WI38 (cell line): ENCODE measurements around the gene COL20A1.

ENCODE experiments used
- H3K4me3 ChIP-seq: 2 replicates; pipeline ENCODE4 v1.5.1; 2011; ENCODE audit warnings: low read depth, mild to moderate bottlenecking, control low read depth, low read length
- TF ChIP-seq, protein P1 (sequence below): IDR thresholded peaks from 2 replicates; pipeline ENCODE4 v1.5.1; 2012; ENCODE audit warnings: low read depth, mild to moderate bottlenecking, control low read depth, low read length

The COL20A1 gene

DNA sequence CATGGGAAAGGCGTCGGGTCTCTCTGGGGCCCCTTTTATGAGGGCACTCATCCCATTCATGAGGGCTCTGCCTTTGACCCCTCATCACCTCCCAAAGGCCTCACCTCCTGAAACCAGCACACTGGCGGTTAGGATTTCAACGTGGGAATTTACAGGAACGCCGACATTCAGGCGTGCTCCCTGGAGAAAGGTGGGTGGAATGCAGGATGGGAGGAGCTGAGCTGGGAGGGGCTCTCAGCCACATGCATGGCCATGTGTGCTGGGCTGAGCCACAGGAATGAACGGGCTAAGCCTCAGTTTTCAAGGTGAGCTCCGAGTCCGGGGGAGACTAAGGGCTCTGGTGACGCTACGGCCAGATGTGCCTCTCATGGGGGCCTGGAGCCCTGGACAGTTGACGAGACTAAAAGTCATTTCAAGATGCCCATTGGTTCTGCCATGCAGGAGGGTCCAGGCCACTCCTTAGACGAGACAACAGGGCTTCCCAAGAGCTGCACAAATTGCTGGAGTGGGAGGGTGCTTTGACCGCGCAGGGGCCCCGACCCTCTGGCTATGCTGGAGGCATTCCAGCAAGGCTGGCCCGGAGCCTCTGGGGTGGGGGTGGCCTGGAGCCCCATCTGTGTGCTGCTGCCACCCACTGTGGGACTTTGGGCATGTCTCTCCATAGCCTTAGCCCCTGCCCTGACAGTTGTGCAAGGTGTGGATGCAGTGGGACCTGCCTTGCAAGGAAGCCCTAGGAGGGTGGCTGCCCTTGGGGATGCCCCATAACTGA, 24.1 kb upstream of the COL20A1 start:
- H3K4me3 ChIP-seq: no peak overlapping the region
- TF ChIP-seq, protein P1, sequence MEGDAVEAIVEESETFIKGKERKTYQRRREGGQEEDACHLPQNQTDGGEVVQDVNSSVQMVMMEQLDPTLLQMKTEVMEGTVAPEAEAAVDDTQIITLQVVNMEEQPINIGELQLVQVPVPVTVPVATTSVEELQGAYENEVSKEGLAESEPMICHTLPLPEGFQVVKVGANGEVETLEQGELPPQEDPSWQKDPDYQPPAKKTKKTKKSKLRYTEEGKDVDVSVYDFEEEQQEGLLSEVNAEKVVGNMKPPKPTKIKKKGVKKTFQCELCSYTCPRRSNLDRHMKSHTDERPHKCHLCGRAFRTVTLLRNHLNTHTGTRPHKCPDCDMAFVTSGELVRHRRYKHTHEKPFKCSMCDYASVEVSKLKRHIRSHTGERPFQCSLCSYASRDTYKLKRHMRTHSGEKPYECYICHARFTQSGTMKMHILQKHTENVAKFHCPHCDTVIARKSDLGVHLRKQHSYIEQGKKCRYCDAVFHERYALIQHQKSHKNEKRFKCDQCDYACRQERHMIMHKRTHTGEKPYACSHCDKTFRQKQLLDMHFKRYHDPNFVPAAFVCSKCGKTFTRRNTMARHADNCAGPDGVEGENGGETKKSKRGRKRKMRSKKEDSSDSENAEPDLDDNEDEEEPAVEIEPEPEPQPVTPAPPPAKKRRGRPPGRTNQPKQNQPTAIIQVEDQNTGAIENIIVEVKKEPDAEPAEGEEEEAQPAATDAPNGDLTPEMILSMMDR: no peak

DNA sequence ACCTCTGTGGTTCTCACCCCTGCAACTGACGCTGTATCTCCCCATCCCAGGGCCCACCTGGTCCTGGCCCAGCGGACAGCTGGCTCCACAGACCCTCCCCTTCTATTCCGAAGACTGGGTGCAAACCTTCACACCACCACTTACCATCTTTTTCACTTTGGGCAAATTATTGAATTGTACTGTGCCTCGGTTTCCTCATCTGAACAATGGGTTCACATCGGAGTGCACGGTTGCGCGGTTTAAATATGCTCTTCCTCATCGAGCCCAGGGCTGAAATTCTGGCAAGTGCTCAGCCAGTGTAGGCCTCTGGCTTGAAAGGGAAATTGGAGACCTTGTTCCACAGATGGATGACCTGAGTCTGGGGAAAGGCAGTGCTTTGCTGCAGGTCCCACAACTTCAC, 23.3 kb upstream of the COL20A1 start:
- no peak overlapping the region for H3K4me3 ChIP-seq
- TF ChIP-seq, protein P1: no peak

DNA sequence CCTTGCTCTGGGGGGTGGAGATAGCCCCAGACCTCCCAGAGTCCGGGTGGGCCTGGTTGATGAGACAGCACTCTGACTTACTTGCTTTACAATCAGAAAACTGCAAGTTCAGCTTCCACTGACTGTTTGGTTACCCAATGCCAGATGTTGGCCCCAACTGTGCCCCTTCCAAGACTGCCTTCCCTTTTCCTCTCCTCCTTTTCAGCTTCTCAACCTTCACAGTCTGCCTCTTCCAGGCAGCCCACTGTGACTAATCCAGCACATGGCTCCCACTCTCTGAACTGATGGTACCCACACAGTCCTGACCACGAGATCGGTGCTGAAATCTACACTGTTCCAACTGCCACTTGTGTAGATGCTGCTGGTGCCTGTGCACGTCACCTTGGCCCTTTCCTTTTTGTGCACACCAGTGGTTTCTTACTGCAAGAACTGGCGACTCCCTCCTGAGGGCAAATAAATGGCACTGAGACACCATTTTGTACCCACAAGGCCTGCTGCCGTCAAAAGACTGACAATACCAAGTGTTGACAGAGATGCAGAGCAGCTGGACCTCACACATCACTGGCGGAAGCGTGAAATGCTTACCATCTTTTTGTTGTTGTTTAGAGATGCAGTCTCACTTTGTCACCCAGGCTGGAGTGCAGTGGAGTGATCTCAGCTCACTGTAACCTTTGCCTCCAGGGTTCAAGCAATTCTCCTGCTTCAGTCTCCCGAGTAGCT, 22.2 kb upstream of the COL20A1 start:
- TF ChIP-seq, protein P1: no peak
- no peak overlapping the region for H3K4me3 ChIP-seq

DNA sequence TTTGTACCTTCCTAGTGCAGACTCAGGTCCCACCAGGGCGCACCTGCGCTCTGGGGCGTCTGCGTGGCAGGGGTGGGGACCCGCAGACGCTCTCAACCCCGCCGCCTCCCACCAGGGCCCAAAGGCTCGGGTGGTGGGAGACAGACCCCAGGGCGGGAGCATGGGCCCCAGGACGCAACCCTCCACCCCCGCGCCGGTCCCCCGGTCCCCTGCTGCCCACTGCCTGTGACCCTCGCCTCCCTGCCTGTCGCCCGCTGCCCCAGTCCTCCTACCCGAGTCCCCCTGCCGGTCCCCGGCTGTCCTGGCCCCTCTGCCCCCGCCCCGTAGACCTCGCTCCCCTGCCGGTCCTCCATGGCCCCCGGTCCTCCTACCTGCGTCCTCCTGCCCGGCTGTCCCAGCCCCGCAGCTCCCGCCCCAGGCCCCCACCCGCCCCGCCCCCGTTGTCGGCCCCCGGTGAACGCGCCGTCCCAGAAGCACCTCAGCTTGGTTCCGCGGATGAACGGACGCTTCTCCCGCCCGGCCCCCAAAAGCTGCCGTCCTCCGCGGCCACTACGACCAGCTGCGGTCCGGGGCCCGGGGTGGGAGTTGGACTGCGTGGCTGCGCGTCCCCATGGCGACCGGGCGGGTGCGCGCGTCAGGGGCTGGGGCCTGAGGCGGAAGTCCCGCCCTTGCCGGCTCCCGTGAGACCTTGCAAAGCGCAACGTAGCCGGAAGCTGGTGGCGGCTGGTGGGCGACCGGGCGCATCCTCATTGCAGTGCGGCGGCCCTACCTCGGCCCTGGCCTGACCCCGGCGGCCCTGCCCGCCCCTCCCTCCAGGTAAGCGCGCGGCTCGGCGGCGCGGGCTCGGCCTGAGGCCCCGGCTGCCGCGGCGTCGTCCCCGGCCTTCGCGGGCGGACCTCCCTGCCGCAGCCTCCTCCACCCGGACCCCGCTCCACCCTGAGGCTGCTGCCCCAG, 20.6 kb upstream of the COL20A1 start, which contains the start of gene ARFGAP1:
TSS of gene ARFGAP1 (plus strand) at position 709 of the 954 bp plus-strand sequence. CDS start 2,768 bp downstream, outside the sequence.
- TF ChIP-seq, protein P1: no peak
- H3K4me3 ChIP-seq: peak within 1 kb of the TSS; percentile 97

DNA sequence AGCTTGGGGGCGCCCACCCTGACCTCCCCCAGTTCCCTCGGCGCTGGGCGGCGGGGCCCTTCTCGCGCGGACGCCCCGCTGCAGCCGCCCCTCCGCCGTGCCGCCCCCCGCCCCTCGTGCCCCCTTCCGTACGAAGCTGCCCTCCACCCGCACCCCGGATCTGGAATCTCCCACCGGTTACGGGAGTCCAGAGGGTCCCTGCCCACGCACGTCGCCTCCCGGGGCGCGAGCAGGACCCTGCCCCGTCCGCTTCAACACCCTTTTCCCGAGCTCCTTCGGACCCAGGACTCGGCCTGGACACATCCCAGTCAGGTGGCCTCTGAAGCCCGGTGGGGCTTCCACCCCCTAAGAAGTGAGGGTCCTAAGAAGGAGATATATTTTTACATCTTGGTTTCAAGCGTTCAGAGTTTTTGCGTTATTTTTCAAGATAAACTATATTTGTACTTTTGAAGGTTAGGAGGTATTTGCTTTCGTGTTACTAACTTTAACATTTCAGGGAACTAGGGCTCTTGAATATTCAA, 19.9 kb upstream of the COL20A1 start:
- TF ChIP-seq, protein P1: no peak
- peak overlapping the region; percentile 97 for H3K4me3 ChIP-seq

DNA sequence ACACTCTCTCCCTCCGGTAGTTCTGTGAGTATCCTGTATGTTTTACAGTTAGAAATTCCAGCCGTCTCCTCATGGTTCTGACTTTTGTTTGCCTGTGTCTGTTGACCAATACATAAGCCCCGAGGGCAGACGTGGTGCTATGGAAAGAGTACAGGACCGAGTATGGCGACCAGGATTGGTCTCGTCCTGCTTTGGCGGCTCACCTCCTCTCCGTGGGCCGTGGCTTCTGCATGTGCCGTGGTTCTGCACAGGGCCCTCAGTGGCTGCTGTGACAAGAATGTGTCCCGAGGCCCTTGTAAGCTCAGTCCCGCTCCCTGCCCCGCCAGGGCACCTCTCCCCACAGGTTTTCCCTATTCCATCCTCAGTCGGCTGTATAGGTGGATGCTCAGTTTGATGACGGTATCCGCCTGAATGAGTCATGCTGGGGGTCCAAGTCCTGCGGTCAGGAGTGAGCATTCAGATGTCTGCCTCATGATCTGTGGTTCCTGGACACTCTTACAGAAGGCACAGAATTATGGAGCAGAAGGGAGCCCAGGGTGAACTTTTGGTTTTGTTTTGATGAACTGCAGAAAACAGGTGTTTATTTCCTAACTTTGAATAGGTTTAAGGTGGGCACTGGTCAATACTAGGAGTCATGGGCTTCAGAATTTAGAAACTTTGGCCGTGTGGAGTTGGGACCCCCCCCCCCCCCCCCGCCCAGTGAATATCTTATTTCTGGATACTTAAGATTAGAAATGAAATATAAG, 19.2 kb upstream of the COL20A1 start:
- TF ChIP-seq, protein P1: no peak
- H3K4me3 ChIP-seq: peak overlapping the region; percentile 97
